Tibial nerve (tissue), 4 donors: ENCODE measurements around the gene ZNF415. TPM values are rescaled to one million over a fixed set of nuclear protein-coding genes. Genes with fewer than 3 reads are reported as not detected.
"Not testable (repeated sequence)": the region's sequence is repeated elsewhere in the genome, so short reads cannot be mapped to it uniquely, and the experiment has no call there.

Source experiments
- DNase-seq, 2 donors: peaks; one replicate each; pipeline ENCODE4 v3.0.0-alpha.2; 2019; ENCODE audit warnings: low spot score in 2 of 2
- H3K27ac ChIP-seq, 4 donors: fragments of 200-600 bp; sonication (generic) in 3 of 4; one replicate each; pipeline ENCODE4 v1.5.1; 2017 to 2019; ENCODE audit warnings: mild to moderate bottlenecking in 1 of 4
- H3K27me3 ChIP-seq, 2 donors: fragments of 200-600 bp; sonication (generic) in 1 of 2; one replicate each; pipeline versions ENCODE4 v1.5.1 to v1.6.0; 2017 to 2019
- H3K36me3 ChIP-seq, 3 donors: fragments of 200-600 bp; sonication (generic); one replicate each; pipeline ENCODE4 v1.5.1; 2018 to 2019
- H3K4me1 ChIP-seq, 4 donors: fragments of 200-600 bp; sonication (generic) in 3 of 4; one replicate each; pipeline ENCODE4 v1.5.1; 2017 to 2019
- H3K4me3 ChIP-seq, 4 donors: fragments of 200-600 bp; sonication (generic) in 3 of 4; one replicate each; pipeline ENCODE4 v1.5.1; 2017 to 2019; ENCODE audit warnings: mild to moderate bottlenecking in 1 of 4, moderate library complexity in 1 of 4
- H3K9me3 ChIP-seq, 4 donors: fragments of 200-600 bp; sonication (generic) in 3 of 4; one replicate each; pipeline ENCODE4 v1.5.1; 2017 to 2019
- EP300 ChIP-seq, 2 donors: sonication (generic); formaldehyde crosslinking; IDR thresholded peaks; one replicate each; pipeline ENCODE4 v1.6.1; 2017; ENCODE audit warnings: antibody characterized with exemption in 2 of 2, mild to moderate bottlenecking in 1 of 2
- POLR2A ChIP-seq, 2 donors: fragments of 450-650 bp; IDR thresholded peaks; one replicate each; pipeline ENCODE4 v1.6.1; 2017; ENCODE audit warnings: antibody characterized with exemption in 2 of 2, mild to moderate bottlenecking in 2 of 2, moderate library complexity in 2 of 2
- WGBS, 2 donors: methylation state at CpG; one replicate each; pipeline ENCODE4 v1.1.5; 2018; 5-methylcytosine and 5-hydroxymethylcytosine counted together
- total RNA-seq, 4 donors: library from RNA; depleted of rRNA; stranded (reverse); fragments of >200 nt; gene quantifications; one replicate each; pipeline ENCODE4 v1.1.0, GENCODE V29; 2016
- TF ChIP-seq, protein P1 (sequence below), 5 experiments: fragments of 200-600 bp in 3 of 5; fragments of 450-650 bp in 2 of 5; sonication (generic) in 3 of 5; IDR thresholded peaks; one replicate each; pipeline ENCODE4 v1.5.1; 2016 to 2019; ENCODE audit warnings: antibody characterized with exemption in 5 of 5, mild to moderate bottlenecking in 3 of 5, moderate library complexity in 2 of 5

Gene ZNF415
- total RNA-seq, 4 donors from 2014 or later: 4.5 to 9.8 (median 5.7) TPM

DNA sequence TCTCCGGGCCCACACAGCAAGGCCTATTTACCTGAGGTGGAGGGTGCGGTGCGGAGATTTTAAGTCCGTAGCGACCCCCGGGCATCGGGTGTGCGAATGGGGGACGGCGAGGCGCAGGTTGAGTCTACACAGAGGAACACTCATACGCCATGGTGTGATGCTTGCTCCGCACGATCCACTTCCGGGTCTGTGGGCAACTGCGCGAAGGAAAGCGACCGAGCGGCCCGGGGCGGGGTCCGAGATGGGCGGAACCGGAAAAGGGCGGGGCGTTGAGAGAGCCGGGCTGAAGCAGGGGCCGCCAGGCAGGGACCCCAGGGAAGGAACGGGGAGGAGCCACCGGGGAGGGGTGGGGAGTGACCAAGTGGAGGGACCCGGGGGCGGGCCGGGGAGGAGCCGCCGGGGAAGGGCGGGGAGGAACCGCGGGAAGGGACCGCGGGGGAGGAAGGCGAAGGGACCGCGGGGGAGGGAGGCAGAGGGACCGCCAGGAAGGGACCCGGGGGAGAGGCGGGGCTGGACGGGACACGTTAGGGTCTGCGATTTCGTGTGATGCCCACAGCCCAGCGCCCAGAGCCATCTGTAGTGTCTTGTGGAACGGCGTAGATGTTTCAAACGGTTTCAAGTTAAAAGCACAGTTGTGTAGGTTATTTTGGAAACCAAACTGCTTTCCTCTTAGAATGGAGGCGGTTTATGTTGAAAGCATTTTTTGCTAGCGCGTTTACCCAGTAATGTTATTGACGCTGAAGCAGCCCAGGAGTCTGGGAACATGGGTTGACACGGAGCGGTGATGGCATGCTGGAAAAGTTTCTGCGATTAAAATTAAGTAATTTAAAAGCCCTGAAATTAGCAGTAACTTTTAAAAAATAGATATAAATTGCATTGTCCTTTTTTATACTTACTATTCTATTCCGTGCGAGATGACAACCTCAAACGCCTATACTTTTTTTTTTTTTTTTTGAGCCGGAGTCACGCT is 29.2 kb downstream of the ZNF415 start, which contains the start of gene ZNF160:
Gene ZNF160, minus strand, starts transcription at position 189 of the 970 bp plus-strand sequence. CDS start 17,146 bp downstream, outside the sequence.
- DNase-seq: peak; percentile 96 to 98
- H3K4me1 ChIP-seq: peaks cover 0 to 33% (median 12%) of the 10 kb centered on the region in 4 donors
- H3K36me3 ChIP-seq: peaks cover 0 to 21% (median 0%) of the 10 kb centered on the region in 3 donors
- H3K9me3 ChIP-seq: peaks cover 0 to 4% (median 2%) of the 10 kb centered on the region in 4 donors
- 2 to 4% methylated on average over 60 to 67 of the region's 67 CpGs for WGBS, 2 donors
- peak within 1 kb of the TSS; percentile 78 to 94 (median 92) for H3K27ac ChIP-seq
- TF ChIP-seq EP300 (IDR thresholded peaks at IDR 0.05): peak; percentile 57 to 93
- peak; percentile 71 to 81 for TF ChIP-seq POLR2A (IDR thresholded peaks at IDR 0.05)
- TF ChIP-seq, protein P1, sequence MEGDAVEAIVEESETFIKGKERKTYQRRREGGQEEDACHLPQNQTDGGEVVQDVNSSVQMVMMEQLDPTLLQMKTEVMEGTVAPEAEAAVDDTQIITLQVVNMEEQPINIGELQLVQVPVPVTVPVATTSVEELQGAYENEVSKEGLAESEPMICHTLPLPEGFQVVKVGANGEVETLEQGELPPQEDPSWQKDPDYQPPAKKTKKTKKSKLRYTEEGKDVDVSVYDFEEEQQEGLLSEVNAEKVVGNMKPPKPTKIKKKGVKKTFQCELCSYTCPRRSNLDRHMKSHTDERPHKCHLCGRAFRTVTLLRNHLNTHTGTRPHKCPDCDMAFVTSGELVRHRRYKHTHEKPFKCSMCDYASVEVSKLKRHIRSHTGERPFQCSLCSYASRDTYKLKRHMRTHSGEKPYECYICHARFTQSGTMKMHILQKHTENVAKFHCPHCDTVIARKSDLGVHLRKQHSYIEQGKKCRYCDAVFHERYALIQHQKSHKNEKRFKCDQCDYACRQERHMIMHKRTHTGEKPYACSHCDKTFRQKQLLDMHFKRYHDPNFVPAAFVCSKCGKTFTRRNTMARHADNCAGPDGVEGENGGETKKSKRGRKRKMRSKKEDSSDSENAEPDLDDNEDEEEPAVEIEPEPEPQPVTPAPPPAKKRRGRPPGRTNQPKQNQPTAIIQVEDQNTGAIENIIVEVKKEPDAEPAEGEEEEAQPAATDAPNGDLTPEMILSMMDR (IDR thresholded peaks at IDR 0.05): no peak
- H3K27me3 ChIP-seq: no peaks in the 10 kb centered on the region
- H3K4me3 ChIP-seq: peak within 1 kb of the TSS; percentile 63 to 98 (median 86)

GRCh38 chr19:53102756-53103233 is 29.9 kb downstream of the ZNF415 start:
- H3K27ac ChIP-seq: peak overlapping the region; percentile 66 to 94 (median 92)
- H3K9me3 ChIP-seq: peaks cover 0 to 1% (median 0%) of the 10 kb centered on the region in 4 donors
- peaks cover 0 to 36% (median 12%) of the 10 kb centered on the region in 4 donors for H3K4me1 ChIP-seq
- H3K4me3 ChIP-seq: peak overlapping the region; percentile 63 to 98 (median 86)
- peak in 1 of 2 donors; percentile 4 for DNase-seq
- WGBS, 2 donors: 0% methylated on average over 29 to 33 of the region's 33 CpGs
- no peaks in the 10 kb centered on the region for H3K27me3 ChIP-seq
- TF ChIP-seq POLR2A (IDR thresholded peaks at IDR 0.05): no peak
- TF ChIP-seq EP300 (IDR thresholded peaks at IDR 0.05): no peak
- TF ChIP-seq, protein P1 (IDR thresholded peaks at IDR 0.05): no peak
- H3K36me3 ChIP-seq: peaks cover 0 to 21% (median 0%) of the 10 kb centered on the region in 3 donors

- H3K9me3 ChIP-seq: no peaks in the 10 kb centered on the region
- H3K4me3 ChIP-seq: peak overlapping the region; percentile 63 to 98 (median 86)
- peaks cover 0 to 41% (median 12%) of the 10 kb centered on the region in 4 donors for H3K4me1 ChIP-seq
- DNase-seq: no peak
- peaks cover 0 to 26% (median 0%) of the 10 kb centered on the region in 3 donors for H3K36me3 ChIP-seq
- H3K27me3 ChIP-seq: no peaks in the 10 kb centered on the region
- peak overlapping the region; percentile 66 to 94 (median 92) for H3K27ac ChIP-seq
- TF ChIP-seq POLR2A (IDR thresholded peaks at IDR 0.05) (no peak), EP300 (IDR thresholded peaks at IDR 0.05) (no peak)
- TF ChIP-seq, protein P1 (IDR thresholded peaks at IDR 0.05): no peak
- 25 to 30% methylated on average over 10 of the region's 10 CpGs for WGBS, 2 donors
These were observed 30.4 kb downstream of the ZNF415 start for GRCh38 chr19:53102206-53102755.

DNA sequence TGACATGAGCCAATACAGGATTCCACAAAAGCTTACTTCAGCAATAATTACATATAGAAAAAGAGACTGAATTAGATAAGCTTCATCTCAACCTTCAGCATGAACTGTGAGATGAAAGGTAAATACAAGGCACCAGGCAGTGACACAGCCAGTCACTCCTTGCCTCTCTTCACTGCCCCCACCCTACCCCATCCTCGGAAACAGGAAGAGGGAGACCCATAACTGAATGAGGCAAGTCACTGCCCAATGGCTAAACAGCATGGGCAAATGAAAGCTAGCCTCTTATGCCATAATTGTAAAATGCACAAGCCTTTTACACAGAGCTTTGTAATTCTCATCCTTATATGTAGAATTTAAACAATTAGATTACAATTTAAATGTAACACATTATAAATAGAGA is 31.2 kb downstream of the ZNF415 start:
- no peak for TF ChIP-seq POLR2A (IDR thresholded peaks at IDR 0.05)
- TF ChIP-seq, protein P1 (IDR thresholded peaks at IDR 0.05): no peak
- TF ChIP-seq EP300 (IDR thresholded peaks at IDR 0.05): no peak
- peak overlapping the region in 1 of 4 donors; percentile 87 for H3K4me3 ChIP-seq
- H3K4me1 ChIP-seq: peaks cover 0 to 42% (median 12%) of the 10 kb centered on the region in 4 donors
- H3K27me3 ChIP-seq: no peaks in the 10 kb centered on the region
- peak overlapping the region in 1 of 4 donors; percentile 94 for H3K27ac ChIP-seq
- no peak for DNase-seq
- peaks cover 0 to 27% (median 0%) of the 10 kb centered on the region in 3 donors for H3K36me3 ChIP-seq
- WGBS, 2 donors: 7 to 15% methylated on average over 1 of the region's 1 CpG
- no peaks in the 10 kb centered on the region for H3K9me3 ChIP-seq

DNA sequence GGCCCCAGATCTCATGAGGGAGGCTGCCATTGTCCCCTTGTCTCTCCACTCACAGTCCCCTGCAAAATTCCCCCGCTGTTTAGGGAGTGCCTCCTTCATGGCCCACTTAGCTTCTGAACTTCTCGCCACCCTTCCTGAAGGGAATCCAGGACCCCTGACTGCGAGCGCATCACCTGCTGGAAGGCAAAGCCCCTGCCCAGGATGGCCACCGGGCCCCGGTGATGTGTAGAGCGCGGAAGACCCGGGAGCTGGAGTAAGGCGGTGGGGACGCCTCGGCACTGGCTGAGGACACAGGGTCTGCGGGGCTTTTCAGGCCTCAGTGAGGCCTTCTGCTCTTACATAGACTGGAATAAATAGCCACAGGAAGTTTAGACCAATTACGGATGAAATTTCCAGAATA is 34.1 kb downstream of the ZNF415 start:
- Histone ChIP-seq H3K4me1 (peaks cover 0 to 38% (median 12%) of the 10 kb centered on the region in 4 donors), H3K36me3 (peaks cover 0 to 50% (median 0%) of the 10 kb centered on the region in 3 donors)
- WGBS, 2 donors: 90 to 94% methylated on average over 14 of the region's 14 CpGs
- DNase-seq, H3K27me3 ChIP-seq, H3K9me3 ChIP-seq, H3K4me3 ChIP-seq, H3K27ac ChIP-seq: not testable (repeated sequence)

DNA sequence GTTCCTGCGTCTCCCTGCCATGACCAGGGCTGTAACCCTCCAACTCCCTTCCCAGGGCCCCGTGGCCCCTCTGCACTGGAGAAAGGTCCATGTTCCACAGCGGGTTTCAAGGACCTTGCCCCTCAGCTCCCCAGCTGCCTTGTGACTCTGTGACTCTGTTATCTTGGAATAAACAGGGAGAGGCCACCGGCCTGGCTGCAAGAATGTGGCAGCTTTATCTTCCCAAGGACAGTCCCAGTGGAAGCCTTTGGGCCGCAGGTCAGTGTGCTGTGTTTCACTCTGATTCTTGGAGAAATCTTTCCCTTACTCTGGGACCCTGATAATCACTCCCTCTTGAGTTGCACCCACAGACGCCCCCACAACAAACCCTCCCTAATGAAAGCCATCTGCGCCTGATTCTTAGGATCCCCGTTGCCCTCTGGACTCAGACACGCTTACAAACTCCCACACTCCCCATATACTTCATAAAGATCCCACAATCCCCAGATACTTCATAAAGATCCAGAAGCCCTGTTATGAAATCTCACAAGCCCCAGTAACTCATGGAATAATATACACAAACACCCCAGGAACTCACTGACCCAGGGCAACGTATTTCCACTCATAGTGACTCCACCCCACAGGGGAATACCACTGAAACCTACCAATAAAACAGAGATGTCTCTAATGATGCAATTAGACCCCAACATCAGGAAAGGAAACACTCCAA is 35.6 kb downstream of the ZNF415 start:
- DNase-seq, H3K4me3 ChIP-seq, H3K9me3 ChIP-seq, H3K27ac ChIP-seq, H3K27me3 ChIP-seq: not testable (repeated sequence)
- Histone ChIP-seq H3K36me3 (peaks cover 0 to 54% (median 0%) of the 10 kb centered on the region in 3 donors), H3K4me1 (peaks cover 0 to 31% (median 8%) of the 10 kb centered on the region in 4 donors)
- 73 to 76% methylated on average over 4 to 5 of the region's 10 CpGs for WGBS, 2 donors

DNA sequence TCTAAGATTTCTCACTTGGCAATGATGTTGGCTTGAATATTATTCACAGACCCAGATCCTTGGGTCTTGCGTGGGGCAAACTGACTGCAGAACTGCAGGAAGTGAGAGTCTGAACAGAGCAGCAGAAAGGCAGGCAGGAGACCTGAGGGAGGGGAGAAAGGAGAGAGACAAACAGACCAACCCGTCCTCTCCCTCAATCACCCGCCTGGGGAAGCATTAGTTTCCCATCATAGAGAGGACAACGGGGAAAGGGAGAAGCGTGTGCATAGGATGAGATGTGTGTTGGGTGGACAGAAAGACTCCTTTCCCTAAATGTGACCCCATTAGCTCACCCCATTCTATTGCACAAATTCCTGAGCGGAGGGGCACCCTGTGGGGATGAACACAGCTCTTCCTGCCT is 36.1 kb downstream of the ZNF415 start:
- not testable (repeated sequence) for H3K27ac ChIP-seq, H3K27me3 ChIP-seq, DNase-seq, H3K4me3 ChIP-seq, H3K9me3 ChIP-seq
- Histone ChIP-seq H3K36me3 (peaks cover 0 to 57% (median 0%) of the 10 kb centered on the region in 3 donors), H3K4me1 (peaks cover 0 to 26% (median 2%) of the 10 kb centered on the region in 4 donors)
- WGBS, 2 donors: 54 to 55% methylated on average over 5 of the region's 6 CpGs
